Measurements from ENCODE around the gene WNT16.
A peak's percentile ranks its signal among the peaks of the same experiment; 100 is the strongest.
"Not testable (repeated sequence)": the region's sequence is repeated elsewhere in the genome, so short reads cannot be mapped to it uniquely, and the experiment has no call there.

Gene WNT16

DNA sequence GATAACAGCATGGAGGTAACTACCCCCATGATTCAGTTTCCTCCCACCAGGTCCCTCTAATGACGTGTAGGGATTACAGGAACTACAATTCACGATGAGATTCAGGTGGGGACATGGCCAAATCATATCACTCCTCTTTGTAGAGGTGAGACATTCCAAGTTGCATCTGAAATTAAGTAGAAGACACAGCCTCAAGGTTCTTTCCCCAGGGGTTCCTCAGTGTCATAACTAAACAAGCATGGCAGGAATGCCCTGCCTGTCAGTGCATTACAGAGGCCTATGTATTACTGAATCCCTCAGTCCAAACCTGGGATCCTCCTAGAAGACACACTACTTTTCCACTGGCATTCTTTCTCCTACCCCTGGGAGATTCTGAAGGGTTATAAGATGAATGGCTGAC is 42.6 kb upstream of the WNT16 start:
- in situ Hi-C loops (cut with HindIII; ENCODE audit: low sequenced_read_pairs) = no loop called here

DNA sequence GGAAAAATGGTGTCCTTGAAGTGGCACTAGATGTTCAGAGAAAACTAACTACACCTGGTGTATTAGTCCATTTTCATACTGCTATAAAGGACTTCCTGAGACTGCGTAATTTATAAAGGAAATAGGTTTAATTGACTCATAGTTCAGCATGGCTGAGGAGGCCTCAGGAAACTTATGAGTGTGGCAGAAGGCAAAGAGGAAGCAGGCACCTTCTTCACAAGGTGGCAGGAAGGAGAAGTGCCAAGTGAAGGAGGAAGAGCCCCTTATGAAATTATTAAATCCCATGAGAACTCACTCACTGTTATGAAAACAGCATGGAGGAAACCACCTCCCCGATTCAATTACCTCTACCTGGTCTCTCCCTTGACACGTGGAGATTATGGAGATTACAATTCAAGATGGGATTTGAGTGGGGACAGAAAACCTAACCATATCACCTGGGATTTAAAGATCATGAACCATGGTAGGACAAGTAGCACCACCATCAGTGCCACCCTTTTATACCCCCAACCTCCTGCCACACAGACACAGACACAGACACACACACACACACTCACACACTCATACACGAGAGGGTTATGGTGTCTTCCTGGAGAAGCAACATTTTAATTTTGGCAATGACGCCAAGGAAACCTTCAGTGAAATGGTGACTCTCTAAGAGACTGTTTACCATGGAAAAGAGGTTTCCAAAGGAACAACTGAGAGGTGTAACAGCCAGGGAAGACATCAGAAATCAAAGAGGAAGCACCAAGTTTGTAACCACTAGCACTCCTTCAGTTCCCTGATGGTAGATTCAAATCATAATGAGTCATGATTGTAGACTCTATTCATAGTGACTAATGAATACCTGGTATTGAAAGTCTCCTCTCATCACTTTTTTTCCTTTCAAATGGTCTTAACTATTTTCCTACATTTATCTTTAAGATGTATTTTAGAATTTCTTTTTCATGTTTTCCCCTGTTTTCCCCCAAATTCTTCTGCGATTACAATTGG is 41.8 kb upstream of the WNT16 start:
- in situ Hi-C loops (cut with HindIII; ENCODE audit: low sequenced_read_pairs) = no loop called here
- DNase-seq (ENCODE audit: low read depth, low spot score) = peak; percentile 41
- H3K4me3 ChIP-seq (ENCODE audit: low read depth, low read length) = no peak overlapping the region
- TF ChIP-seq, protein P1, sequence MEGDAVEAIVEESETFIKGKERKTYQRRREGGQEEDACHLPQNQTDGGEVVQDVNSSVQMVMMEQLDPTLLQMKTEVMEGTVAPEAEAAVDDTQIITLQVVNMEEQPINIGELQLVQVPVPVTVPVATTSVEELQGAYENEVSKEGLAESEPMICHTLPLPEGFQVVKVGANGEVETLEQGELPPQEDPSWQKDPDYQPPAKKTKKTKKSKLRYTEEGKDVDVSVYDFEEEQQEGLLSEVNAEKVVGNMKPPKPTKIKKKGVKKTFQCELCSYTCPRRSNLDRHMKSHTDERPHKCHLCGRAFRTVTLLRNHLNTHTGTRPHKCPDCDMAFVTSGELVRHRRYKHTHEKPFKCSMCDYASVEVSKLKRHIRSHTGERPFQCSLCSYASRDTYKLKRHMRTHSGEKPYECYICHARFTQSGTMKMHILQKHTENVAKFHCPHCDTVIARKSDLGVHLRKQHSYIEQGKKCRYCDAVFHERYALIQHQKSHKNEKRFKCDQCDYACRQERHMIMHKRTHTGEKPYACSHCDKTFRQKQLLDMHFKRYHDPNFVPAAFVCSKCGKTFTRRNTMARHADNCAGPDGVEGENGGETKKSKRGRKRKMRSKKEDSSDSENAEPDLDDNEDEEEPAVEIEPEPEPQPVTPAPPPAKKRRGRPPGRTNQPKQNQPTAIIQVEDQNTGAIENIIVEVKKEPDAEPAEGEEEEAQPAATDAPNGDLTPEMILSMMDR (IDR thresholded peaks at IDR 0.05; ENCODE audit: low read depth, low read length) = no peak

More for the DNA sequence above, 42.6 kb upstream of the WNT16 start:
- TF ChIP-seq, protein P1 (IDR thresholded peaks at IDR 0.05; ENCODE audit: low read depth, low read length) = no peak
- no peak overlapping the region for H3K4me3 ChIP-seq (ENCODE audit: low read depth, low read length)
- DNase-seq (ENCODE audit: low read depth, low spot score) = no peak

DNA sequence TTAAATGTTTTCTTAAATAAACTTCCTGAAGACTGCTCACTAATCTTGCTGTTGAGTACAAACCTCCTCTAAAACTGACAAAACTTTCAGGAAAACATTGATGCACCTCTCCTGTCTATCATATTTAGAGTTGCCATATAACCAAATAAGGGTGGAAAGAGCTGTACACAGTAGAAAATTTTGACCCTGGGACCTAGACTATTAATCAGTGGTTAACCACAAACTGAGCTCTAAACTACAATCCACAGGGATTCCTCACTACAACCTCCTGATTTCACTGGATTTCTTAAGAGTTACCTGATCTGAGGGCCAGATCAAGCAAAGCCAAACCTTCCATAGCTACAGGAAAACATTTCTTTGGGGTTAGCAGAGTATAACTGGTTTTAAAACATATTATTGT is 39.9 kb upstream of the WNT16 start:
- DNase-seq (ENCODE audit: low read depth, low spot score) = peak; percentile 91
- in situ Hi-C loops (cut with HindIII; ENCODE audit: low sequenced_read_pairs) = no loop called here
- TF ChIP-seq, protein P1 (IDR thresholded peaks at IDR 0.05; ENCODE audit: low read depth, low read length) = no peak
- H3K4me3 ChIP-seq (ENCODE audit: low read depth, low read length) = no peak overlapping the region

DNA sequence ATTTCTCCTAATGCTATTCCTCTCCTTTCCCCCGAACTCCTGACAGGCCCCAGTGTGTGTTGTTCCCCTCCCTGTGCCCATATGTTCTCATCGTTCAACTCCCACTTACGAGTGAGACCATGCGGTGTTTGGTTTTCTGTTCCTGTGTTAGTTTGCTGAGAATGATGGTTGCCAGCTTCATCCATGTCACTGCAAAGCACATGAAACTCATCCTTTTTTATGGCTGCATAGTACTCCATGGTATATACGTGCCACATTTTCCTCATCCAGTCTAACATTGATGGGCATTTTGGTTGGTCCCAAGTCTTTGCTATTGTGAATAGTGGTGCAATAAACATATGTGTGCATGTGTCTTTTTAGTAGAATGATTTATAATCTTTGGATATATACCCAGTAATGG is 38.9 kb upstream of the WNT16 start:
- in situ Hi-C loops (cut with HindIII; ENCODE audit: low sequenced_read_pairs); DNase-seq (ENCODE audit: low read depth, low spot score); H3K4me3 ChIP-seq (ENCODE audit: low read depth, low read length): not testable (repeated sequence)

DNA sequence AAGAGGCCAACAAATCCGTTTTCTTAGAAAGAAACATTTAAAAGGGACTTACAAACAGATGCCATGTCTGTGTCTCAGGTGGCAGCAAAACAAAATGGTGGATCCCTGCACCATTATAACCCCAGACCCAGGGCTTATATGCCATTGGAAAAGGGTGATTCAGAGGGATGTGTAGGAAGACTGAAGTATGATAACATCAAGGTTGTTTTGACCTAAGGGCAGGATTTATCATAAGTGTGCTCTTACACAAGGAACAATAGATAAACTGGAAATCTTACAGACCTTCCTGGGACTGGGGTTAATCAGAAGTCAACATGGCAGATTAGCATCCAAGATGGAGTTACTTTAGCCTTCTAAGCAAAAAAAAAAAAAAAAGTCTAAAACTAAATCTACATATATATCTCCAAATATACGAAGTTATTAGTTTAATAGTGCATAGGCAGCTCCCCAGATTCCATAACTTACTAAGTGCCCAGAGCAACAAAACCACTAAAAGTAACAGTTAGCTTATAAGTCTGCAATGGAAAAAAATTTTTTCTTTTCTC is 34.3 kb upstream of the WNT16 start:
- H3K4me3 ChIP-seq (ENCODE audit: low read depth, low read length) = no peak overlapping the region
- in situ Hi-C loops (cut with HindIII; ENCODE audit: low sequenced_read_pairs) = no loop called here
- TF ChIP-seq, protein P1 (IDR thresholded peaks at IDR 0.05; ENCODE audit: low read depth, low read length) = no peak
- DNase-seq (ENCODE audit: low read depth, low spot score) = no peak

DNA sequence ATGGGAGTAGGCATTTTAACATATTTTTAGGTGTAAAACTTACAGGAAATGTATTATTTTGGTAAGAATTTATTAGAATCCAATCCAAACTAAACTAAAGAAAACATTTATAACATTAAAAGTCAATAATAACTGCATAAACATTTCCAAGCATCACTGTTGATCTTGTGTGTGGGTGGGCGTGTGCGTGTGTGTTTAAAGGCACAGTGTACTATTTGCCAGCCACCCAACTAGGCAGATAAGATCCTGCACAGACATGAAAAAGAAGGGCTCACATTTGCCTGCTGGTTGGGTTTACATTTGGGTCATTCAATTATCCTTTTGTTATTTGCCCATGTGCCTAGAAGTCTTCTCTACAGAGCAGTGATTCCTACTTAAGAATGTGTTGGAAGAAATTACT is 31.0 kb upstream of the WNT16 start:
- TF ChIP-seq, protein P1 (IDR thresholded peaks at IDR 0.05; ENCODE audit: low read depth, low read length) = no peak
- DNase-seq (ENCODE audit: low read depth, low spot score) = no peak
- H3K4me3 ChIP-seq (ENCODE audit: low read depth, low read length) = no peak overlapping the region
- in situ Hi-C loops (cut with HindIII; ENCODE audit: low sequenced_read_pairs) = no loop called here

DNA sequence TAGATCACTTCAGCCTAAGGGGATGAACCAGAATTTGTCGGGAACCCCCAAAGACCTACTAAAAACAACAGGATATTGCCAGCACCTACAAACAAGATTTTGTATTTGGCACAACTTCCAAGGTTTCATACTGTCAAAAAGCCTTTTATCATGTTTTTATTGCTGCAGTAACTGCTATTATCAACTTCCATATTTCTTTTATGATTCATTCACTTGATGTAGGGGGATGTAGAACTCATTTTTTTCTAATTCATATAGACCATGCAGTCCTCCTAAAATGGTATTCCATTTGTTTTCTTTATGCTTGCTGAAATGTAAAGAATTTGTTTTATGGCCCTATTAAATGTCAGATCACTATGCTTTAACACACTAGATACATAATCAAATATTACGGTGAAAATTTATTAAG is 30.0 kb upstream of the WNT16 start:
- TF ChIP-seq, protein P1 (IDR thresholded peaks at IDR 0.05; ENCODE audit: low read depth, low read length) = no peak
- in situ Hi-C loops (cut with HindIII; ENCODE audit: low sequenced_read_pairs) = no loop called here
- no peak overlapping the region for H3K4me3 ChIP-seq (ENCODE audit: low read depth, low read length)
- DNase-seq (ENCODE audit: low read depth, low spot score) = no peak

All from astrocyte of the spinal cord (primary cell).